H1 (cell line): ENCODE results near the gene TAPBPL. TPM values are rescaled to one million over a fixed set of nuclear protein-coding genes. Genes with fewer than 3 reads are reported as not detected.

ENCODE experiments used
- CTCF ChIA-PET: fragments of 300-600 bp; sonication (Branson Sonifier 250); formaldehyde crosslinking; loops from one replicate; lab custom pipeline; 2021; ENCODE audit not compliant: partially characterized antibody; lab: Charles Lee
- POLR2A ChIA-PET: fragments of 300-600 bp; sonication (Branson Sonifier 250); formaldehyde crosslinking; loops from one replicate; lab custom pipeline; 2021; ENCODE audit warnings: inconsistent platforms; ENCODE audit not compliant: partially characterized antibody; lab: Charles Lee
- DNase-seq, 2 experiments: peaks; one replicate each; pipeline versions ENCODE4 v3.0.0 to v3.0.0-alpha.2; 2010 to 2022; ENCODE audit warnings: low spot score in 2 of 2, low read depth in 1 of 2, mixed read lengths in 1 of 2
- FAIRE-seq: peaks from 2 replicates; lab custom pipeline; 2011; peaks lifted over from hg19 to GRCh38; lab: Jason Lieb, UNC
- H2AFZ ChIP-seq: 2 replicates; pipeline ENCODE4 v1.8.1; 2012; ENCODE audit warnings: low read length, inconsistent platforms
- H2AK5ac ChIP-seq: 2 replicates; pipeline ENCODE4 v1.6.1; 2013; ENCODE audit warnings: low read depth, low read length
- H2BK120ac ChIP-seq: replicated peaks from 2 replicates; pipeline ENCODE3; 2013; ENCODE audit warnings: low read depth, low read length, inconsistent platforms
- H2BK12ac ChIP-seq: 2 replicates; pipeline ENCODE4 v1.6.1; 2013; ENCODE audit warnings: low read depth, low read length
- H2BK15ac ChIP-seq: 2 replicates; pipeline ENCODE4 v1.6.1; 2013; ENCODE audit warnings: low read length
- H2BK20ac ChIP-seq: 2 replicates; pipeline ENCODE4 v1.6.1; 2013; ENCODE audit warnings: low read length
- H2BK5ac ChIP-seq: 2 replicates; pipeline ENCODE4 v1.6.1; 2013; ENCODE audit warnings: low read depth, low read length
- H3K14ac ChIP-seq: 2 replicates; pipeline ENCODE4 v1.6.1; 2013; ENCODE audit warnings: inconsistent platforms; ENCODE audit not compliant: insufficient read length
- H3K18ac ChIP-seq: 2 replicates; pipeline ENCODE4 v1.6.1; 2013; ENCODE audit warnings: low read length; ENCODE audit errors: extremely low read depth
- H3K23ac ChIP-seq: 2 replicates; pipeline ENCODE4 v1.6.1; 2013; ENCODE audit warnings: inconsistent platforms; ENCODE audit not compliant: insufficient read length
- H3K23me2 ChIP-seq: 2 replicates; pipeline ENCODE4 v1.6.1; 2013; ENCODE audit warnings: low read depth, low read length
- H3K27ac ChIP-seq: 2 replicates; pipeline ENCODE4 v1.6.1; 2011; ENCODE audit warnings: low read depth, low read length, inconsistent platforms
- H3K27me3 ChIP-seq, 4 experiments: replicated peaks in 1 of 4; 1 replicate in 1 of 4; 2 replicates in 3 of 4; pipeline versions ENCODE4 v1.6.1 to v1.8.1; 2011 to 2013; ENCODE audit warnings: low read length in 3 of 4, mild to moderate bottlenecking in 3 of 4, inconsistent platforms in 2 of 4, mixed read lengths in 2 of 4, moderate library complexity in 1 of 4; ENCODE audit not compliant: control insufficient read depth in 3 of 4, insufficient read depth in 3 of 4; ENCODE audit errors: extremely low read depth in 1 of 4
- H3K36me3 ChIP-seq, 4 experiments: 2 replicates each; pipeline versions ENCODE4 v1.6.1 to v1.8.1; 2011 to 2013; ENCODE audit warnings: mild to moderate bottlenecking in 4 of 4, low read length in 3 of 4, moderate library complexity in 2 of 4, control low read depth in 1 of 4, inconsistent platforms in 1 of 4; ENCODE audit not compliant: insufficient read depth in 4 of 4, control insufficient read depth in 2 of 4
- H3K4ac ChIP-seq: replicated peaks from 2 replicates; pipeline ENCODE3; 2013; ENCODE audit warnings: low read length, low read depth, mixed read lengths, inconsistent platforms; ENCODE audit not compliant: insufficient read length
- H3K4me1 ChIP-seq, 4 experiments: replicated peaks in 1 of 4; 1 replicate in 1 of 4; 2 replicates in 3 of 4; pipeline versions ENCODE4 v1.6.1 to v1.8.1; 2011 to 2013; ENCODE audit warnings: low read length in 3 of 4, inconsistent platforms in 2 of 4, mixed read lengths in 1 of 4; ENCODE audit not compliant: insufficient read depth in 4 of 4, control insufficient read depth in 3 of 4
- H3K4me2 ChIP-seq, 2 experiments: 2 replicates each; pipeline versions ENCODE4 v1.6.1 to v1.8.1; 2011 to 2013; ENCODE audit warnings: low read depth in 2 of 2, low read length in 2 of 2, control low read depth in 1 of 2, inconsistent platforms in 1 of 2, mild to moderate bottlenecking in 1 of 2; ENCODE audit not compliant: insufficient read depth in 1 of 2
- H3K4me3 ChIP-seq, 4 experiments: fragments of 200-600, 300-600 bp in 1 of 4; sonication (generic), shearing (Covaris generic), sonication (Bioruptor Twin) in 1 of 4; 2 replicates each; pipeline versions ENCODE4 v1.5.1 to v1.8.1; 2011 to 2016; ENCODE audit warnings: low read length in 4 of 4, low read depth in 3 of 4, control low read depth in 2 of 4, inconsistent platforms in 2 of 4, mild to moderate bottlenecking in 2 of 4, mixed read lengths in 1 of 4, moderate library complexity in 1 of 4; ENCODE audit not compliant: insufficient read depth in 2 of 4; ENCODE audit errors: extremely low read depth in 1 of 4
- H3K56ac ChIP-seq: replicated peaks from 2 replicates; pipeline ENCODE3; 2013; ENCODE audit warnings: low read depth, mild to moderate bottlenecking, mixed read lengths, low read length, inconsistent platforms; ENCODE audit not compliant: insufficient read length
- H3K79me1 ChIP-seq: 2 replicates; pipeline ENCODE4 v1.6.1; 2013; ENCODE audit warnings: low read depth, low read length, control low read depth
- H3K79me2 ChIP-seq, 2 experiments: 2 replicates each; pipeline versions ENCODE4 v1.6.1 to v1.8.1; 2012 to 2013; ENCODE audit warnings: low read length in 2 of 2, mild to moderate bottlenecking in 2 of 2, inconsistent platforms in 1 of 2; ENCODE audit not compliant: insufficient read depth in 2 of 2, control insufficient read depth in 1 of 2
- H3K9ac ChIP-seq, 4 experiments: replicated peaks in 1 of 4; 1 replicate in 1 of 4; 2 replicates in 3 of 4; pipeline versions ENCODE4 v1.6.1 to v1.8.1; 2011 to 2013; ENCODE audit warnings: low read depth in 3 of 4, low read length in 3 of 4, control low read depth in 2 of 4, mild to moderate bottlenecking in 2 of 4, moderate library complexity in 2 of 4, inconsistent platforms in 1 of 4; ENCODE audit errors: extremely low read depth in 1 of 4
- H3K9me3 ChIP-seq, 2 experiments: 2 replicates each; pipeline versions ENCODE4 v1.6.1 to v1.8.1; 2012 to 2013; ENCODE audit warnings: mild to moderate bottlenecking in 2 of 2, moderate library complexity in 2 of 2, control low read depth in 1 of 2, inconsistent platforms in 1 of 2, low read depth in 1 of 2, low read length in 1 of 2, mixed read lengths in 1 of 2; ENCODE audit not compliant: insufficient read depth in 2 of 2
- H4K20me1 ChIP-seq, 2 experiments: replicated peaks in 1 of 2; 2 replicates each; pipeline versions ENCODE3 to v1.8.1; 2011 to 2013; ENCODE audit warnings: inconsistent platforms in 2 of 2, low read length in 2 of 2, mild to moderate bottlenecking in 1 of 2; ENCODE audit not compliant: insufficient read depth in 2 of 2, control insufficient read depth in 1 of 2
- H4K5ac ChIP-seq: 2 replicates; pipeline ENCODE4 v1.6.1; 2013; ENCODE audit warnings: low read length, low read depth, mixed read lengths, inconsistent platforms; ENCODE audit not compliant: insufficient read length
- H4K8ac ChIP-seq: 2 replicates; pipeline ENCODE4 v1.8.0; 2013; ENCODE audit warnings: mild to moderate bottlenecking, moderate library complexity, low read length, inconsistent platforms; ENCODE audit not compliant: insufficient read depth; ENCODE audit errors: extremely low read depth
- H4K91ac ChIP-seq: replicated peaks from 2 replicates; pipeline ENCODE3; 2013; ENCODE audit warnings: low read length, mixed read lengths, inconsistent platforms; ENCODE audit not compliant: insufficient read length
- RXRA ChIP-seq: IDR thresholded peaks from 2 replicates; pipeline ENCODE4 v1.6.1; 2011; ENCODE audit warnings: low read depth, mild to moderate bottlenecking, low read length, moderate library complexity; ENCODE audit not compliant: insufficient read depth
- WGBS, 2 experiments: shearing (Covaris generic) in 1 of 2; methylation state at CpG; one replicate each; pipeline versions ENCODE4 v1.1.6 to v1.1.7; 2013 to 2015; ENCODE audit warnings: low lambda C conversion rate in 2 of 2, mixed read lengths in 2 of 2, inconsistent platforms in 1 of 2, low coverage in 1 of 2, missing lambda C conversion rate in 1 of 2; ENCODE audit not compliant: insufficient replicate concordance in 2 of 2, insufficient coverage in 1 of 2, insufficient read length in 1 of 2; ENCODE audit errors: extremely low coverage in 1 of 2, missing lambda C conversion rate in 1 of 2; 5-methylcytosine and 5-hydroxymethylcytosine counted together
- polyA plus RNA-seq, 7 experiments: library from polyadenylated mRNA; depleted of rRNA in 3 of 7; stranded (reverse) in 5 of 7; unstranded in 2 of 7; fragments of >200 nt in 5 of 7; fragments of 200-250 nt in 2 of 7; gene quantifications; 1 replicate in 5 of 7; 2 replicates in 1 of 7; 4 replicates in 1 of 7; pipeline versions ENCODE4 v1.2.1 to v1.2.3, GENCODE V29; 2011 to 2013; ENCODE audit warnings: missing spikeins in 2 of 7, mixed read lengths in 2 of 7
- total RNA-seq: library from RNA; stranded (reverse); fragmentation: NEBNext Ultra II Directional; extraction: Animal tissue kit (Norgen Biotek cat#: 25700); gene quantifications from 2 replicates; pipeline ENCODE4 v1.2.1, GENCODE V29; 2021
- TF ChIP-seq, protein P1 (sequence below), 3 experiments: IDR thresholded peaks; 1 replicate in 2 of 3; 2 replicates in 1 of 3; pipeline versions ENCODE4 v1.5.1 to v1.6.1; 2011; ENCODE audit warnings: low read length in 3 of 3, mild to moderate bottlenecking in 3 of 3, inconsistent platforms in 2 of 3, low read depth in 1 of 3, moderate library complexity in 1 of 3; ENCODE audit not compliant: insufficient read depth in 1 of 3; ENCODE audit errors: control extremely low read depth in 1 of 3

TAPBPL gene
- total and polyA plus RNA-seq, 2 of the 8 experiments (the other 6 are each of a cell fraction or from before 2014, with no cell fraction given), result 0.61 to 1.5 TPM

- H4K5ac ChIP-seq, result no peak overlapping the region
- no peak overlapping the region for H3K56ac ChIP-seq
- H3K9me3 ChIP-seq, result no peaks in the 10 kb centered on the region
- no peaks in the 10 kb centered on the region for H3K79me2 ChIP-seq
- WGBS, 2 experiments, result 88% methylated on average over 17 of the region's 17 CpGs; no CpG with 5 or more reads in 1 of the 2 experiments
- no peaks in the 10 kb centered on the region for H3K36me3 ChIP-seq
- H3K79me1 ChIP-seq, result no peaks in the 10 kb centered on the region
- TF ChIP-seq, protein P1, sequence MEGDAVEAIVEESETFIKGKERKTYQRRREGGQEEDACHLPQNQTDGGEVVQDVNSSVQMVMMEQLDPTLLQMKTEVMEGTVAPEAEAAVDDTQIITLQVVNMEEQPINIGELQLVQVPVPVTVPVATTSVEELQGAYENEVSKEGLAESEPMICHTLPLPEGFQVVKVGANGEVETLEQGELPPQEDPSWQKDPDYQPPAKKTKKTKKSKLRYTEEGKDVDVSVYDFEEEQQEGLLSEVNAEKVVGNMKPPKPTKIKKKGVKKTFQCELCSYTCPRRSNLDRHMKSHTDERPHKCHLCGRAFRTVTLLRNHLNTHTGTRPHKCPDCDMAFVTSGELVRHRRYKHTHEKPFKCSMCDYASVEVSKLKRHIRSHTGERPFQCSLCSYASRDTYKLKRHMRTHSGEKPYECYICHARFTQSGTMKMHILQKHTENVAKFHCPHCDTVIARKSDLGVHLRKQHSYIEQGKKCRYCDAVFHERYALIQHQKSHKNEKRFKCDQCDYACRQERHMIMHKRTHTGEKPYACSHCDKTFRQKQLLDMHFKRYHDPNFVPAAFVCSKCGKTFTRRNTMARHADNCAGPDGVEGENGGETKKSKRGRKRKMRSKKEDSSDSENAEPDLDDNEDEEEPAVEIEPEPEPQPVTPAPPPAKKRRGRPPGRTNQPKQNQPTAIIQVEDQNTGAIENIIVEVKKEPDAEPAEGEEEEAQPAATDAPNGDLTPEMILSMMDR (IDR thresholded peaks at IDR 0.05; ENCODE audit: control extremely low read depth in 1 of 3, insufficient read depth in 1 of 3, low read depth in 1 of 3, low read length in 3 of 3), result peak in 1 of 3 experiments; percentile 2; a peak in 1 of 4 replicates
- TF ChIP-seq RXRA, result no peak
- H3K4me3 ChIP-seq, result no peak overlapping the region
- no peaks in the 10 kb centered on the region for H4K20me1 ChIP-seq
- H2AK5ac ChIP-seq, result peak overlapping the region; percentile 44; the same call in 1 of the 2 replicates
- H2BK120ac ChIP-seq, result peak overlapping the region; percentile 65
- H2BK20ac ChIP-seq, result 0 out of 2 replicates have a peak overlapping the region, but pooled peaks have one; percentile 87
- H3K27me3 ChIP-seq, result no peaks in the 10 kb centered on the region
- H2BK12ac ChIP-seq, result peak overlapping the region; percentile 71; the same call in 1 of the 2 replicates
- H2BK5ac ChIP-seq, result peak overlapping the region; percentile 72
- H4K8ac ChIP-seq, result peak overlapping the region; percentile 45; the same call in 1 of the 2 replicates
- H4K91ac ChIP-seq, result peak overlapping the region; percentile 44
- CTCF ChIA-PET, result interaction anchor here (0.8 to 4.1 kb wide), 13 partner anchors 10 to 156 kb away, joined by 3 to 33 read pairs (median 4); partner anchors contain the start of gene CD27
- no peak overlapping the region for H3K27ac ChIP-seq
- H3K23me2 ChIP-seq, result no peaks in the 10 kb centered on the region
- H3K4me2 ChIP-seq, result no peak overlapping the region
- H3K4ac ChIP-seq, result no peak overlapping the region
- peaks cover 0 to 8% (median under 1%) of the 10 kb centered on the region in 4 experiments; a peak in 3 of 7 replicates for H3K4me1 ChIP-seq
- H2BK15ac ChIP-seq, result 0 out of 2 replicates have a peak overlapping the region, but pooled peaks have one; percentile 49
- POLR2A ChIA-PET, result interaction anchor here (0.6 to 4.4 kb wide), 13 partner anchors 9 to 318 kb away, joined by 3 to 23 read pairs (median 4); partner anchors contain the start of genes CD27, GAPDH, MRPL51 and TAPBPL
- H3K14ac ChIP-seq, result no peak overlapping the region
- DNase-seq (no peak), FAIRE-seq (no peak)
- peak overlapping the region; percentile 74 for H2AFZ ChIP-seq
- H3K18ac ChIP-seq, result peak overlapping the region; percentile 55
- H3K23ac ChIP-seq, result no peak overlapping the region
- no peak overlapping the region for H3K9ac ChIP-seq
Observed at GRCh38 chr12:6434205-6435140, 17.4 kb upstream of the TAPBPL start.
